ENCODE data around the gene SCCPDH. TPM values are rescaled to one million over a fixed set of nuclear protein-coding genes. Genes with fewer than 3 reads are reported as not detected.

The SCCPDH gene
- total RNA-seq, 2 donors from 2014 or later = 25.1 to 28.9 TPM

- TF ChIP-seq CTCF (conservative IDR thresholded peaks at IDR 0.05) = no peak
- Histone ChIP-seq H3K9me3 (ENCODE audit: control insufficient read depth, low read length) (no peaks in the 10 kb centered on the region), H3K4me3 (ENCODE audit: low read length) (no peak overlapping the region), H3K9ac (ENCODE audit: extremely low read depth, low read length, poor library complexity, severe bottlenecking) (no peak overlapping the region), H3K27me3 (ENCODE audit: control insufficient read depth, insufficient read depth, low read length, poor library complexity, severe bottlenecking) (no peaks in the 10 kb centered on the region), H3K36me3 (ENCODE audit: control insufficient read depth, insufficient read depth, low read length) (peaks cover 18% of the 10 kb centered on the region), H3K4me1 (ENCODE audit: control insufficient read depth, insufficient read depth, low read length) (no peaks in the 10 kb centered on the region), H3K27ac (ENCODE audit: low read depth, low read length) (no peak overlapping the region)
- no peak overlapping the region for H3K27ac Mint-ChIP-seq
- no peaks in the 10 kb centered on the region for H3K4me1 Mint-ChIP-seq
- no peak overlapping the region for H3K4me3 Mint-ChIP-seq
- WGBS, 2 experiments (ENCODE audit: insufficient coverage in 1 of 2, insufficient read length in 1 of 2) = 95 to 96% methylated on average over 18 to 23 of the region's 23 CpGs
- H3K27me3 Mint-ChIP-seq (ENCODE audit: insufficient read depth) = no peaks in the 10 kb centered on the region
- no peak for DNase-seq
- H3K9me3 Mint-ChIP-seq = no peaks in the 10 kb centered on the region
- peaks cover 34% of the 10 kb centered on the region for H3K36me3 Mint-ChIP-seq (ENCODE audit: low read depth)
These were observed 51.5 kb downstream of the SCCPDH start for GRCh38 chr1:246775531-246776385.

GRCh38 chr1:246776923-246777322 is 52.7 kb downstream of the SCCPDH start:
- Mint-ChIP-seq H3K27ac (no peak overlapping the region), H3K27me3 (ENCODE audit: insufficient read depth) (no peaks in the 10 kb centered on the region), H3K4me1 (no peaks in the 10 kb centered on the region), H3K4me3 (no peak overlapping the region), H3K36me3 (ENCODE audit: low read depth) (peaks cover 40% of the 10 kb centered on the region), H3K9me3 (no peaks in the 10 kb centered on the region)
- no peak for TF ChIP-seq CTCF (conservative IDR thresholded peaks at IDR 0.05)
- no peak overlapping the region for H3K4me3 ChIP-seq (ENCODE audit: low read length)
- H3K9me3 ChIP-seq (ENCODE audit: control insufficient read depth, low read length) = no peaks in the 10 kb centered on the region
- H3K4me1 ChIP-seq (ENCODE audit: control insufficient read depth, insufficient read depth, low read length) = no peaks in the 10 kb centered on the region
- H3K27ac ChIP-seq (ENCODE audit: low read depth, low read length) = no peak overlapping the region
- H3K27me3 ChIP-seq (ENCODE audit: control insufficient read depth, insufficient read depth, low read length, poor library complexity, severe bottlenecking) = no peaks in the 10 kb centered on the region
- WGBS, 2 experiments (ENCODE audit: insufficient coverage in 1 of 2, insufficient read length in 1 of 2) = 93 to 95% methylated on average over 3 to 6 of the region's 6 CpGs
- H3K9ac ChIP-seq (ENCODE audit: extremely low read depth, low read length, poor library complexity, severe bottlenecking) = no peak overlapping the region
- no peak for DNase-seq
- peaks cover 18% of the 10 kb centered on the region for H3K36me3 ChIP-seq (ENCODE audit: control insufficient read depth, insufficient read depth, low read length)

GRCh38 chr1:246778663-246779062 is 54.5 kb downstream of the SCCPDH start:
- Histone ChIP-seq H3K4me3 (ENCODE audit: low read length) (no peak overlapping the region), H3K4me1 (ENCODE audit: control insufficient read depth, insufficient read depth, low read length) (no peaks in the 10 kb centered on the region), H3K9me3 (ENCODE audit: control insufficient read depth, low read length) (no peaks in the 10 kb centered on the region), H3K36me3 (ENCODE audit: control insufficient read depth, insufficient read depth, low read length) (peaks cover 18% of the 10 kb centered on the region), H3K9ac (ENCODE audit: extremely low read depth, low read length, poor library complexity, severe bottlenecking) (no peak overlapping the region), H3K27me3 (ENCODE audit: control insufficient read depth, insufficient read depth, low read length, poor library complexity, severe bottlenecking) (no peaks in the 10 kb centered on the region), H3K27ac (ENCODE audit: low read depth, low read length) (no peak overlapping the region)
- H3K36me3 Mint-ChIP-seq (ENCODE audit: low read depth) = peaks cover 43% of the 10 kb centered on the region
- H3K27me3 Mint-ChIP-seq (ENCODE audit: insufficient read depth) = no peaks in the 10 kb centered on the region
- no peak for TF ChIP-seq CTCF (conservative IDR thresholded peaks at IDR 0.05)
- H3K27ac Mint-ChIP-seq = no peak overlapping the region
- no peaks in the 10 kb centered on the region for H3K9me3 Mint-ChIP-seq
- H3K4me1 Mint-ChIP-seq = no peaks in the 10 kb centered on the region
- 89 to 94% methylated on average over 8 to 10 of the region's 10 CpGs for WGBS, 2 experiments (ENCODE audit: insufficient coverage in 1 of 2, insufficient read length in 1 of 2)
- H3K4me3 Mint-ChIP-seq = no peak overlapping the region
- DNase-seq = no peak

Measured in endodermal cell (in vitro differentiated cells).